ENCODE results near the gene FAM171A1.

FAM171A1 gene

GRCh38 chr10:15266117-15266516 lies 105.0 kb downstream of the FAM171A1 start:
- no peak overlapping the region for H3K4me3 ChIP-seq (ENCODE audit: low read depth, low read length)
- TF ChIP-seq CTCF (IDR thresholded peaks at IDR 0.05; ENCODE audit: control insufficient read depth, extremely low read depth, insufficient read depth) = no peak
- DNase-seq (ENCODE audit: low read depth) = no peak

- H3K4me3 ChIP-seq (ENCODE audit: low read depth, low read length) = no peak overlapping the region
- DNase-seq (ENCODE audit: low read depth) = no peak
- no peak for TF ChIP-seq CTCF (IDR thresholded peaks at IDR 0.05; ENCODE audit: control insufficient read depth, extremely low read depth, insufficient read depth)
These were observed 105.5 kb downstream of the FAM171A1 start for GRCh38 chr10:15265558-15265957.

- no peak for DNase-seq (ENCODE audit: low read depth)
- no peak for TF ChIP-seq CTCF (IDR thresholded peaks at IDR 0.05; ENCODE audit: control insufficient read depth, extremely low read depth, insufficient read depth)
- H3K4me3 ChIP-seq (ENCODE audit: low read depth, low read length) = no peak overlapping the region
These were observed 106.0 kb downstream of the FAM171A1 start for GRCh38 chr10:15265056-15265455.

- H3K4me3 ChIP-seq (ENCODE audit: low read depth, low read length) = no peak overlapping the region
- DNase-seq (ENCODE audit: low read depth) = no peak
- no peak for TF ChIP-seq CTCF (IDR thresholded peaks at IDR 0.05; ENCODE audit: control insufficient read depth, extremely low read depth, insufficient read depth)
These were observed 107.3 kb downstream of the FAM171A1 start for GRCh38 chr10:15263657-15264323.

GRCh38 chr10:15262036-15262713 lies 108.9 kb downstream of the FAM171A1 start:
- no peak for DNase-seq (ENCODE audit: low read depth)
- TF ChIP-seq CTCF (IDR thresholded peaks at IDR 0.05; ENCODE audit: control insufficient read depth, extremely low read depth, insufficient read depth) = peak; percentile 59
- no peak overlapping the region for H3K4me3 ChIP-seq (ENCODE audit: low read depth, low read length)

GRCh38 chr10:15259136-15259535 lies 112.0 kb downstream of the FAM171A1 start:
- TF ChIP-seq CTCF (IDR thresholded peaks at IDR 0.05; ENCODE audit: control insufficient read depth, extremely low read depth, insufficient read depth) = no peak
- H3K4me3 ChIP-seq (ENCODE audit: low read depth, low read length) = no peak overlapping the region
- DNase-seq (ENCODE audit: low read depth) = no peak
